K562 (cell line): ENCODE data around the gene BOD1L1. TPM values are rescaled to one million over a fixed set of nuclear protein-coding genes. Genes with fewer than 3 reads are reported as not detected.

ENCODE experiments used
- CBX2 ChIP-seq: fragments of 200-600 bp; sonication (generic); IDR thresholded peaks from one replicate; pipeline ENCODE4 v1.6.1; 2012; ENCODE audit warnings: mild to moderate bottlenecking, low read length, inconsistent platforms; ENCODE audit not compliant: insufficient read depth, poor library complexity, severe bottlenecking
- HMBOX1 ChIP-seq: sonication (generic); IDR thresholded peaks from 2 replicates; pipeline ENCODE4 v1.6.1; 2016
- MBD1 ChIP-seq: fragments of 250-450 bp; sonication (Bioruptor Pico); IDR thresholded peaks from 2 replicates; pipeline ENCODE4 v1.8.0; 2022; ENCODE audit warnings: inconsistent platforms
- MCM2 ChIP-seq: fragments of 450-650 bp; IDR thresholded peaks from 2 replicates; pipeline ENCODE4 v1.6.1; 2017; ENCODE audit warnings: low read depth, mild to moderate bottlenecking
- MTA3 ChIP-seq: fragments of 450-650 bp; formaldehyde crosslinking; IDR thresholded peaks from 2 replicates; pipeline ENCODE4 v1.6.1; 2017; ENCODE audit warnings: mild to moderate bottlenecking, borderline replicate concordance
- MYC ChIP-seq, 2 experiments: fragments of 250-450 bp in 1 of 2; sonication (Bioruptor Pico) in 1 of 2; IDR thresholded peaks; 2 replicates each; pipeline versions ENCODE4 v1.5.1 to v1.6.1; 2012 to 2021; ENCODE audit warnings: low read depth in 2 of 2, borderline replicate concordance in 1 of 2, improper control_type of control experiment in 1 of 2, low read length in 1 of 2, mild to moderate bottlenecking in 1 of 2, moderate library complexity in 1 of 2
- NELFE ChIP-seq: IDR thresholded peaks from 2 replicates; pipeline ENCODE4 v1.6.1; 2011; ENCODE audit warnings: mild to moderate bottlenecking; ENCODE audit not compliant: insufficient read depth, insufficient read length
- NR3C1 ChIP-seq: sonication (generic); formaldehyde crosslinking; IDR thresholded peaks from 2 replicates; pipeline ENCODE4 v1.8.1; 2022; ENCODE audit warnings: missing genetic modification reagents
- NR4A1 ChIP-seq, 2 experiments: fragments of 250-450 bp in 1 of 2; fragments of 450-650 bp in 1 of 2; sonication (Bioruptor Pico) in 1 of 2; IDR thresholded peaks; 2 replicates each; pipeline versions ENCODE4 v1.4.0 to v1.6.1; 2016 to 2020; ENCODE audit warnings: mild to moderate bottlenecking in 2 of 2, missing compliant biosample characterization in 1 of 2, missing genetic modification characterization in 1 of 2, moderate library complexity in 1 of 2
- RBM17 ChIP-seq: fragments of 200-400 bp; formaldehyde crosslinking; IDR thresholded peaks from 2 replicates; pipeline ENCODE4 v1.6.1; 2017; ENCODE audit warnings: low read depth, mild to moderate bottlenecking, low read length, borderline replicate concordance
- SNIP1 ChIP-seq: fragments of 450-650 bp; IDR thresholded peaks from 2 replicates; pipeline ENCODE4 v1.7.1; 2017; ENCODE audit warnings: low read depth, mild to moderate bottlenecking
- STAT6 ChIP-seq: sonication (generic); formaldehyde crosslinking; IDR thresholded peaks from 2 replicates; pipeline ENCODE4 v1.8.1; 2023; ENCODE audit warnings: mild to moderate bottlenecking, missing genetic modification reagents
- TBP ChIP-seq: optimal IDR thresholded peaks from 2 replicates; pipeline ENCODE3; 2011; ENCODE audit warnings: low read depth, low read length, improper control_type of control experiment
- YY1 ChIP-seq, 3 experiments: IDR thresholded peaks; 2 replicates each; pipeline ENCODE4 v1.6.1; 2011; ENCODE audit warnings: low read length in 2 of 3, mild to moderate bottlenecking in 2 of 3, moderate library complexity in 2 of 3, borderline replicate concordance in 1 of 3, control low read depth in 1 of 3, low read depth in 1 of 3; ENCODE audit not compliant: insufficient read depth in 3 of 3, insufficient replicate concordance in 2 of 3, control insufficient read depth in 1 of 3, insufficient read length in 1 of 3; ENCODE audit errors: extremely low read depth in 1 of 3
- ZKSCAN3 ChIP-seq: fragments of 250-450 bp; sonication (Bioruptor Pico); IDR thresholded peaks from 2 replicates; pipeline ENCODE4 v1.4.0; 2020
- ZNF146 ChIP-seq: IDR thresholded peaks from one replicate; pipeline ENCODE4 v1.6.1; 2018; ENCODE audit warnings: missing compliant biosample characterization; ENCODE audit not compliant: unreplicated experiment
- ZNF384 ChIP-seq: IDR thresholded peaks from 2 replicates; pipeline ENCODE4 v1.6.1; 2012; ENCODE audit warnings: low read depth, low read length, improper control_type of control experiment
- ZNF398 ChIP-seq: fragments of 250-450 bp; sonication (Bioruptor Pico); IDR thresholded peaks from 2 replicates; pipeline ENCODE4 v1.8.0; 2021; ENCODE audit warnings: moderate library complexity, mild to moderate bottlenecking, inconsistent platforms
- ZNF76 ChIP-seq: fragments of 250-450 bp; sonication (Bioruptor Pico); IDR thresholded peaks from 2 replicates; pipeline ENCODE4 v1.4.0; 2020; ENCODE audit warnings: mild to moderate bottlenecking, moderate library complexity, borderline replicate concordance
- polyA plus RNA-seq, 8 experiments: library from polyadenylated mRNA; depleted of rRNA in 4 of 8; stranded (reverse) in 5 of 8; unstranded in 3 of 8; fragments of >200 nt; fragmentation: Nextera tagmentation in 2 of 8; fragmentation: Illumina TruSeq in 1 of 8; extraction: Ambion mirVana in 2 of 8; extraction: Trizol in 1 of 8; gene quantifications; 2 replicates each; pipeline versions ENCODE4 v1.2.1 to v1.2.3, GENCODE V29; 2011 to 2014; ENCODE audit warnings: inconsistent platforms in 1 of 8, missing spikeins in 1 of 8
- total RNA-seq, 7 experiments: library from RNA; depleted of rRNA in 6 of 7; stranded (reverse); fragments of >200 nt in 6 of 7; fragmentation: Illumina TruSeq in 2 of 7; extraction: Trizol in 2 of 7; gene quantifications; 2 replicates each; pipeline versions ENCODE4 v1.2.1 to v1.2.3, GENCODE V29; 2011 to 2021; ENCODE audit warnings: low replicate concordance in 1 of 7

The BOD1L1 gene
- total and polyA plus RNA-seq, 9 of the 15 experiments (the other 6 are each of a cell fraction or from before 2014, with no cell fraction given): 4.8 to 23.2 (median 17.7) TPM

GRCh38 chr4:13544606-13545393 lies 82.7 kb downstream of the BOD1L1 start (continued):
- no peak for TF ChIP-seq HMBOX1
- TF ChIP-seq YY1 (IDR thresholded peaks at IDR 0.05; ENCODE audit: borderline replicate concordance in 1 of 3, control insufficient read depth in 1 of 3, extremely low read depth in 1 of 3, insufficient read depth in 3 of 3, insufficient read length in 1 of 3, insufficient replicate concordance in 2 of 3, low read depth in 1 of 3, low read length in 2 of 3): peak in 1 of 3 experiments; percentile 17
- no peak for TF ChIP-seq MBD1 (CRISPR knock-in tag)
- peak; percentile 43; the same call in 1 of the 2 replicates for TF ChIP-seq MYC (IDR thresholded peaks at IDR 0.05; ENCODE audit: low read depth, low read length)
- TF ChIP-seq MYC (CRISPR knock-in tag; IDR thresholded peaks at IDR 0.05; ENCODE audit: borderline replicate concordance, low read depth): no peak
- TF ChIP-seq ZNF384: no peak
- no peak for TF ChIP-seq ZNF146 (CRISPR knock-in tag)
- no peak for TF ChIP-seq ZKSCAN3
- TF ChIP-seq ZNF398 (CRISPR knock-in tag): no peak
- no peak for TF ChIP-seq SNIP1
- no peak for TF ChIP-seq ZNF76 (CRISPR knock-in tag)
- no peak for TF ChIP-seq MCM2
- no peak for TF ChIP-seq STAT6 (CRISPR knock-in tag)
- peak; percentile 32 for TF ChIP-seq TBP
- no peak for TF ChIP-seq CBX2
- TF ChIP-seq NR4A1 (CRISPR knock-in tag; IDR thresholded peaks at IDR 0.05): no peak
- 0 out of 2 replicates have a peak, but pooled peaks have one; percentile 39 for TF ChIP-seq NR4A1 (tag; IDR thresholded peaks at IDR 0.05)
- no peak for TF ChIP-seq NR3C1 (CRISPR knock-in tag)
- TF ChIP-seq RBM17: no peak
- TF ChIP-seq MTA3: no peak
- no peak for TF ChIP-seq NELFE
